KOPT-K1 (cell line): Measurements from ENCODE around the gene BBIP1.
"Not testable (repeated sequence)": the region's sequence is repeated elsewhere in the genome, so short reads cannot be mapped to it uniquely, and the experiment has no call there.

Source experiments
- H3K27ac ChIP-seq: fragments of 200-600 bp; sonication (generic); 2 replicates; pipeline ENCODE4 v1.5.1; 2016; ENCODE audit warnings: antibody characterized with exemption, mild to moderate bottlenecking, low read depth, low read length; ENCODE audit not compliant: poor library complexity, severe bottlenecking
- H3K36me3 ChIP-seq: fragments of 200-600 bp; sonication (generic); 2 replicates; pipeline ENCODE4 v1.5.1; 2017; ENCODE audit warnings: antibody characterized with exemption, mild to moderate bottlenecking, low read length, moderate library complexity; ENCODE audit not compliant: insufficient read depth
- H3K9me3 ChIP-seq: fragments of 200-600 bp; sonication (generic); 2 replicates; pipeline ENCODE4 v1.5.1; 2017; ENCODE audit warnings: antibody characterized with exemption, low read length, mild to moderate bottlenecking; ENCODE audit not compliant: insufficient read depth, poor library complexity, severe bottlenecking

BBIP1 gene

GRCh38 chr10:110881247-110881646, 37.7 kb downstream of the BBIP1 start:
- no peaks in the 10 kb centered on the region for H3K9me3 ChIP-seq
- H3K27ac ChIP-seq: no peak overlapping the region
- peaks cover 21% of the 10 kb centered on the region for H3K36me3 ChIP-seq

- Histone ChIP-seq H3K27ac (no peak overlapping the region), H3K9me3 (no peaks in the 10 kb centered on the region), H3K36me3 (peaks cover 18% of the 10 kb centered on the region)
Measured at GRCh38 chr10:110880012-110880411, 39.0 kb downstream of the BBIP1 start.

- no peaks in the 10 kb centered on the region for H3K9me3 ChIP-seq
- H3K27ac ChIP-seq: no peak overlapping the region
- H3K36me3 ChIP-seq: peaks cover 8% of the 10 kb centered on the region; the same call in 1 of the 2 replicates
Measured at GRCh38 chr10:110876788-110877187, 42.2 kb downstream of the BBIP1 start.

- Histone ChIP-seq H3K9me3 (no peaks in the 10 kb centered on the region), H3K27ac (no peak overlapping the region), H3K36me3 (0 out of 2 replicates have a peak, but pooled peaks cover under 1% of the 10 kb centered on the region)
Measured at GRCh38 chr10:110876000-110876399, 43.0 kb downstream of the BBIP1 start.

- no peaks in the 10 kb centered on the region for H3K9me3 ChIP-seq
- no peak overlapping the region for H3K27ac ChIP-seq
- H3K36me3 ChIP-seq: no peaks in the 10 kb centered on the region
Measured at GRCh38 chr10:110873951-110874350, 45.0 kb downstream of the BBIP1 start.

GRCh38 chr10:110872984-110873923, 45.7 kb downstream of the BBIP1 start:
- peak overlapping the region; percentile 89 for H3K27ac ChIP-seq
- H3K36me3 ChIP-seq: no peaks in the 10 kb centered on the region
- H3K9me3 ChIP-seq: no peaks in the 10 kb centered on the region

- H3K9me3 ChIP-seq: no peaks in the 10 kb centered on the region
- peak overlapping the region; percentile 89 for H3K27ac ChIP-seq
- no peaks in the 10 kb centered on the region for H3K36me3 ChIP-seq
Measured at GRCh38 chr10:110872145-110872983, 46.6 kb downstream of the BBIP1 start.

- Histone ChIP-seq H3K9me3 (no peaks in the 10 kb centered on the region), H3K36me3 (no peaks in the 10 kb centered on the region), H3K27ac (peak within 1 kb of the TSS; percentile 89)
Measured at GRCh38 chr10:110871298-110872084, 47.5 kb downstream of the BBIP1 start, which contains the start of gene PDCD4. TSS of gene PDCD4 (plus strand) at chr10:110871928. CDS start at chr10:110876028, 4,100 bp downstream.

- Histone ChIP-seq H3K9me3 (no peaks in the 10 kb centered on the region), H3K27ac (peak overlapping the region; percentile 89), H3K36me3 (no peaks in the 10 kb centered on the region)
Measured at GRCh38 chr10:110870823-110871297, 48.1 kb downstream of the BBIP1 start.

- H3K36me3 ChIP-seq: no peaks in the 10 kb centered on the region
- peak overlapping the region; percentile 89 for H3K27ac ChIP-seq
- H3K9me3 ChIP-seq: no peaks in the 10 kb centered on the region
Measured at GRCh38 chr10:110868981-110869380, 50.0 kb downstream of the BBIP1 start.

GRCh38 chr10:110867807-110868465, 51.0 kb downstream of the BBIP1 start:
- no peaks in the 10 kb centered on the region for H3K9me3 ChIP-seq
- H3K36me3 ChIP-seq: no peaks in the 10 kb centered on the region
- peak overlapping the region; percentile 89 for H3K27ac ChIP-seq

GRCh38 chr10:110867011-110867806, 51.8 kb downstream of the BBIP1 start:
- H3K36me3 ChIP-seq, H3K9me3 ChIP-seq: not testable (repeated sequence)
- peak overlapping the region; percentile 89 for H3K27ac ChIP-seq

- Histone ChIP-seq H3K27ac (no peak overlapping the region), H3K36me3 (no peaks in the 10 kb centered on the region), H3K9me3 (no peaks in the 10 kb centered on the region)
Measured at GRCh38 chr10:110865809-110866482, 53.0 kb downstream of the BBIP1 start.
